Measurements from ENCODE around the gene TTL.
"Not testable (repeated sequence)": the region's sequence is repeated elsewhere in the genome, so short reads cannot be mapped to it uniquely, and the experiment has no call there.

Gene TTL

GRCh38 chr2:112524276-112524675 lies 42.3 kb downstream of the TTL start:
- DNase-seq = not testable (repeated sequence)

GRCh38 chr2:112528541-112528940 lies 46.6 kb downstream of the TTL start:
- no peak for DNase-seq

DNA sequence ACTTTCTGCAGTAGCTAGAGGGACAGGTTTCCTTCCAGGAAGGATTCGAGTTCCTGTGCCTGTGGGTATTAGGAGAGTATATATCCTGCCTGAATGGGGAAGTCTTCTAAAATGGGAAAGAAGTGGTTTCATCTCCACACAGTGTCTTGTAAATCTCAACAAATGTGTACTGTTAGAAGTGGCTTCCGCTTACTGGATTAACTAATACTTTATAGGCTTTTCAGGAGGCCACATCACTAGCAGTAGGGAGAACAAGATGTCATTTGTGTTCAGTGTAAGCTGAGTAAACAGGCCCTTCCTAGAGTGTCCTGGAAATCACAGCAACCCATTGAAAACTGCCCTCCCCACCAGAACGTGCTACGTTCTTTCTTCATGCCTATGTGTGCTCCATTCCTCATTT lies 47.8 kb downstream of the TTL start:
- DNase-seq = no peak

DNA sequence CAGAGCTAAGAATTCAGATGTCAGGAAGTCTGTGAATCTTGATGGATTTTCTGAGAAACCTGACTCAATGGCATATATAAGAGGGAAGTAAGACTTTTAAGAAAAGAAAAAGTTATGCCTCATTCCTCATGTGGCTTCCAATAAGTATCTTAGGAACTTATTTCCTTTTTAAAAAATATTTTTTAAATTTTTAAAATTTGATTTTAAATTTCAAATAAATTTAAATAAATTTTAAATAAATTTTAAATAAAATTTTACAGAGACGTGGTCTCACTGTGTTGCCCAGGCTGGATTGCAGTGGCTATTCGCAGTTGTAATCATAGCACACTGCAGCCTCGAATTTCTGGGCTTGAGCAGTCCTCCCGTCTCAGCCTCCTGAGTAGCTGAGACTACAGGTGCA lies 48.8 kb downstream of the TTL start:
- no peak for DNase-seq

DNA sequence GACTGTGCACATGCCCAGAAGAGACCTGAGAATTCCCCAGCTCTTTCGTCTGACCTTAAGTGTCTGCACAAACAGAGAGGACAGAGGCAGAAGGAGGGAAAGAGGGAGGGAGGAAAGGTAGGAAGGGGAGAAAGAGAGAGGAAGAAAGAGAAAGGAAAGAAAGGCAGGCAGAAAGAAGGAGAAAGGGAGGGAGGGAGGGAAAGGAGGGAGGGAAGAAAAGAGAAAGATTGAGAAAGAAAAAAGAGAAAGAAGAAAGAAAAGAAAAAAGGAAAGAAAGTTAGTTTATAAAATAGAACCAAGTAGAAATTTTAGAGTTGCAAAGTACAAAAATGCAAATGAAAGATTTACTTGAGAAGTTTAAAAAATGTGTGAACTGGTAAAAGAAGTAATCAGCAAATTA lies 52.9 kb downstream of the TTL start:
- no peak for DNase-seq

- DNase-seq = not testable (repeated sequence)
These were observed 54.7 kb downstream of the TTL start for GRCh38 chr2:112536665-112537064.

- DNase-seq = no peak
These were observed 57.4 kb downstream of the TTL start for GRCh38 chr2:112539306-112539705.

GRCh38 chr2:112540906-112541305 lies 59.0 kb downstream of the TTL start:
- no peak for DNase-seq

DNA sequence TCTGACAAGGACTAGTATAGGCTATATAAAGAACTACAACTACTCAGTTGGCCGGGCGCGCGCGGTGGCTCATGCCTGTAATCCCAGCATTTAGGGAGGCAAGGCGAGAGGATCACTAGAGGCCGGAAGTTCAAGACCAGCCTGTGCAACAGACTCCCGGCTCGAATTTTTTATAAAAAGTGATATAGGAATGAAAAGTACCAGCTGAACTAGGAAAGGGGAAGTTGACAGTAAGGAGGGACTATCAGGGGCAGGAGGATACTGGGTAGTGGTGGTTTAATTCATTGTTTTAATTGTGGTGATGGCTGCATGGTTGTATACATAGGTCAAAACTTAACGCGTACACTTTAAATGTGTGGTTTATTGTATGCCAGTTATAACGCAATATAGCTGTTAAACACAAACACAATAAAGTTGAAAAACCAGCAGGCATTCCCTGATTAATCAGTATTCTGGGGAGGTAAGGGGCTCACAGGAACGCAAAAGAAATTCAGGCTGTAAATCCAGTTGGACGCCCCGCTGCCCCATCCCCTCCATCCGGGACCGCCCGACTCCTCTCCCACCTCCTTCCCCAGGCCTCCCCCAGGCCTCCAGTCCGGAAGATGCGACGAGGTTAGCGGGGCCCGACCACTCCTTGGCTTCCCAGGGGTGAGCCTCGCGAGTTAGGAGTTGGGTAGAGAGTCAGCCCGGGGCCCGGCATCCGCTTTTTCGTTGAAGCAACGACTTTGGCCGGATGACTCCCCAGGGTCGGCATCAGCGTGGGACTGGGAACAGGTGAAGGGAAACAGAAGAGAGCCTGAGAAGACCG lies 59.6 kb downstream of the TTL start:
- no peak for DNase-seq

DNA sequence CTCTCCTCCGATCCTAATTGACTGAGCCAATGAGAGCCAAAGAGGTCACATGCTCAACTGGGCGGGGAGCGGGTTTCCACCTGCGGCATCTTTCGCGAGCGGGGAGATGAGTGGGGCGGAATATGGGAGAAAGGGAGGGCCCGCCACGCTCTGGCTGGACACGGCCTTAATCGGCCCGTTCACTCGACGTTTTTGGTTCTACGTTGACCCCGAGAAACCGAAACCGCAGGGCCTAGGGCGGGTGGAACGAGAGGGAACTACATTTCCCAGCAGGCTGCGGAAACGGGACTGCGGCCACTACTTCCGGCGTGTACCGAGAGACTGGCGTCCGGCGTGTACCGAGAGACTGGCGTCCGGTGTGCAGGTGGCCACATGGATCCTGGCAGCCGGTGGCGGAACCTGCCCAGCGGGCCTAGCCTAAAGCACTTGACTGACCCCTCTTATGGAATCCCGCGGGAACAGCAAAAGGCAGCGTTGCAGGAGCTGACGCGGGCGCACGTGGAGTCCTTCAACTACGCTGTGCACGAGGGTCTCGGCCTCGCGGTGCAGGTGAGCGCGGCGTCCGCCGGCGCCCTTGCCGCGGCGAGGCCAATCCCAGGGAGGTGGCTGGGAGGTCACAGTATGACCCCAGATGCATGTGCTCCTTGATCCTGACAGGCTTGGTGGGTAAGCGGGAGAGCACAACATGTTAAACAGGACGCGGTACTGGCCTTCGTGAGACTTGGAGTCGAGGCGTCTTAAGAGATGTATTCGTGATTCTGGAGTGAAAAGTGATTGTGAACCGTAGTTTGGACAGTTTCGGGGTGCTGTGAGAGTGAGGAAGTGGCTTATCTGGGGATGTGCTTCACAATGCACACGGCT lies 60.4 kb downstream of the TTL start, which contains the start of gene POLR1B:
Gene POLR1B, plus strand, starts transcription at position 343 of the 861 bp plus-strand sequence. Its CDS starts 30 bp downstream, at position 373.
- DNase-seq = peak; percentile 99

DNA sequence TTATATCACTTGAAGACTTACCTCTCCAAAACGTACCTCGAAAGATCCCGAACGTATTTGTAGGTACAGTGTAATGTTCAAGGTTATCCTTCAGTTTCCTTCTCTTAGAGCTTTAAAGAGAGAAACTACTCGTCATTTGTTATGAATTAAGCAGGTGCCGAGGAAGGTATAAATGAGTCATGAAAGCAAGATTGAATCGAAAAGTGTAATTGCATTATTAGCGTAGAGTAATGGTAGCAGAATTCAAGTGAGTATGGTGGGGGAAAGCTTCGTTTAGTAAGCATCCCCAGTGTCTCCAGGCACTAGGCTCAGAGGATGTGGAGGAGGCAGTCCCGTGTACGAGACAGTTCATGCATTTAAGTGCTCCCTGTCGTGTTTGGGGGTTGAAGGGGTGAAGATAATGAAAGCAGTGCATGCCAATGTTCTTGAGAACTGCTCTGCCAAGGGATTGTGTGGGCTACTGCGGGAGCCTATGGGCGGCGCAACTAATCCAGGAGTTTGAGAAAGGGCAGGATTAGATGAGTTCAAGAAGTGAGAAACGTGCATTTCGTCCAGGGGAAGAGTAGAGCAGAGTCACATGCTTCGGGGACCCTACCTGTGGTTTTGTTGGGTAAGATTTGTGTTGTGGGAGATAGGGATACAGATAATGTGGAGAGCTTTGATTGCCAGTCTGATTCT lies 61.2 kb downstream of the TTL start:
- DNase-seq = peak; percentile 11

DNA sequence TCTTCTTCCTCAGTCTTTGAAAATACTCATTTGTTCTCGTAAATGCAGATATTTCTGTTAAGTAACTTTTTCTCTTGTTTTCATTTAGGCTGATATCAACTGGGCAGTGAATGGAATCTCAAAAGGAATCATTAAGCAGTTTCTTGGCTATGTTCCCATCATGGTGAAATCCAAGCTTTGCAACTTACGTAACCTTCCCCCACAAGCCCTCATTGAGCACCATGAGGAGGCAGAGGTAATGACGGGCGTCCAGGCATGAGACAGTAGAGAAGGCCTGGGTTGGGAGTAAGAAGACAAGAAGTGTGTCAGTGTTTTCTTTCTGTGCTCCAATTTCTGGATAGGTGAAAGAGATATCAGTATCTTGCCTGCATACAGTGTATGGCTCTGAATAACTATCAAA lies 65.4 kb downstream of the TTL start:
- no peak for DNase-seq

- no peak for DNase-seq
These were observed 67.0 kb downstream of the TTL start for GRCh38 chr2:112548980-112549379.

DNA sequence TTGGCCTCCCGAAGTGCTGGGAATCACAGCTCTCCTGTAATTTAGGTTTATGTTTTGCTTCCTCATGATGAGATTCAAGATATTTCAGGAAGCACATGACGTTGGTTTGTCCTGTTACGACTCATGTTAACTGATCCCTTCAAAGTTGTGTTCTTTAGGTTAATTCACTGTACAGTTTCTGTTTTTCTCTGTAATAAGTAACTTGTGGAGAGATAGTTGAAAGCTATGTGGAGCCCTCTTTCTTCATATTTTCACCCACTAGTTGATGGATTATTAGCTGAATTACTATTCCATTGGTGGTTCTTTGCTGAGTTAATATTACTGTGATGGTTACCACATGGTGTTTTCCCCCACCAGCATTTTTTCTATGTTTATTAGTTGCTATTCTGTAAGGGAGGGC lies 84.1 kb downstream of the TTL start:
- DNase-seq = no peak

GRCh38 chr2:112566508-112566907 lies 84.6 kb downstream of the TTL start:
- DNase-seq = not testable (repeated sequence)

- DNase-seq = no peak
These were observed 90.0 kb downstream of the TTL start for GRCh38 chr2:112572005-112572404.

DNA sequence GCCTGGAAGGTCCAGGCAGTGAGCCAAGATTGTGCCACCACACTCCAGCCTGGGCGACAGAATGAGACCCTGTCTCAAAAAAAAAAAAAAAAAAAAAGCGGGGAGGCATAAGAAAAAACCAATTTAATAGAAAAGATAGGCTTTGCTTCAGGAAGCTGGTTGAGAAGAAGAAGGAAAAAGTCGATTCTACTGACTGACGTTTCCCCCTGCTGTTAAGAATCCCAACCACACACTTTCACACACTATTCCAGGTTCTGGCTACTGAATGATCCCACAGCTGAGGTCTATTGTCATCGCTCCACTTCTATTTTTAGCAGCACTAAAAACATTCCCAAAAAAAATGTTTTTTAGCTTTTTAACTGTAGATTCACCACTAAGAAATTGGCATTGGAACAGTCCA lies 95.8 kb downstream of the TTL start:
- DNase-seq = no peak

GRCh38 chr2:112579241-112579640 lies 97.3 kb downstream of the TTL start:
- DNase-seq = no peak

GRCh38 chr2:112580084-112580483 lies 98.1 kb downstream of the TTL start:
- no peak for DNase-seq

- DNase-seq = peak; percentile 60
These were observed 100.4 kb downstream of the TTL start for GRCh38 chr2:112582314-112582746.

GRCh38 chr2:112583497-112584133 lies 101.7 kb downstream of the TTL start:
- DNase-seq = no peak

DNA sequence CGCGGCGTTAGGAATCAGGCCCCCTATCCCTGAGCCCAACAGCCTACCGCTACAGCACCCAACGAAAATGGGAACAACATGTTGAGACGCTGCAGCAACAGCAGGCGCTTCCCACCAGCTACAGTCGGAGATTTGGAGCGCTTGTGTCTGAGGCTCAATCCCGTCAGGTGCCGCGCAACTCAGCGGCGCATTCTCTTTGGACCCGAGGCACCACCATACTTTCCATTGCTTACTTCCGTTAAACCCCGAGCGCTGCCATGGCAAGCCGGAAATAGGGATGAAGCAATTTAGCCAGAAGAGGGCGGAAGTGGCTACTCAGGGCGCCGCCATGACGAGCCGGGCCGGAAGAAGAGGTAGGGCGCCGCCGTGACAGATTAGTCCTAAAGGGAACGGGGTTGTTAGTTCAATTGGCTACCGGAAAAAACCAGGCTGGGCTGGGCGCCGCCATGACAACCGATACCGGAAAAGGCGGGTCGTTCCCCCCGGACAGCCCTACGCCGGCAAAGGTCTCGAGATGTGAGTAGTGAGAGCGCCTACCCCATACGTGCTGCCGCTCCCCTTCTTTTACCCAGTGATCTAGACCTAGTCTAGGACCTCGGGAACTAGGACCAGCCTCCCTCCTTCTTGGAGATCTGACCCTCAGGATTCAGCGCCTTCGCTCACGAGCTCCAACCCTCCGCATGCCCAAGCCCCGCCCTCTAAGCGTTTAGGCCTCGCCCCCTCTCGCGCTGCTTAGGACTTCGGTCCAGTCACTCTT lies 102.4 kb downstream of the TTL start, which contains the start of gene CHCHD5:
Gene CHCHD5, plus strand, starts transcription at position 476 of the 757 bp plus-strand sequence. Its CDS starts 39 bp downstream, at position 515.
- DNase-seq = peak; percentile 96

All from retina (tissue), 1 donor.